HepG2 (cell line): ENCODE data around the gene GCHFR. TPM values are rescaled to one million over a fixed set of nuclear protein-coding genes. Genes with fewer than 3 reads are reported as not detected.

ENCODE experiments used
- FOXC1 ChIP-seq: sonication (generic); formaldehyde crosslinking; IDR thresholded peaks from 2 replicates; pipeline ENCODE4 v1.8.0; 2022; ENCODE audit warnings: mild to moderate bottlenecking, missing genetic modification reagents, borderline replicate concordance
- HES4 ChIP-seq: sonication (generic); formaldehyde crosslinking; IDR thresholded peaks from 2 replicates; pipeline ENCODE4 v1.9.0; 2021; ENCODE audit warnings: mild to moderate bottlenecking, missing genetic modification reagents, borderline replicate concordance
- HNRNPH1 ChIP-seq: fragments of 200-400 bp; formaldehyde crosslinking; optimal IDR thresholded peaks from 2 replicates; pipeline ENCODE3; 2017; ENCODE audit warnings: mild to moderate bottlenecking, low read depth, low read length
- HNRNPK ChIP-seq: fragments of 200-400 bp; formaldehyde crosslinking; IDR thresholded peaks from 2 replicates; pipeline ENCODE4 v1.6.1; 2018; ENCODE audit warnings: low read length, low read depth, moderate library complexity, mild to moderate bottlenecking; ENCODE audit not compliant: poor library complexity, severe bottlenecking
- KDM3A ChIP-seq: IDR thresholded peaks from 2 replicates; pipeline ENCODE4 v1.6.1; 2018; ENCODE audit warnings: low read depth, missing compliant biosample characterization
- MAF1 ChIP-seq: sonication (generic); formaldehyde crosslinking; IDR thresholded peaks from 2 replicates; pipeline ENCODE4 v1.5.0; 2020; ENCODE audit warnings: missing genetic modification reagents, borderline replicate concordance
- RAD21 ChIP-seq: fragments of 450-650 bp; formaldehyde crosslinking; IDR thresholded peaks from 2 replicates; pipeline ENCODE4 v1.5.0; 2020; ENCODE audit warnings: mild to moderate bottlenecking
- ZMYM2 ChIP-seq: sonication (generic); formaldehyde crosslinking; IDR thresholded peaks from 2 replicates; pipeline ENCODE4 v1.8.0; 2022; ENCODE audit warnings: mild to moderate bottlenecking, missing genetic modification reagents
- polyA plus RNA-seq, 8 experiments: library from polyadenylated mRNA; depleted of rRNA in 3 of 8; stranded (reverse) in 7 of 8; unstranded in 1 of 8; fragments of >200 nt; fragmentation: Illumina TruSeq in 4 of 8; extraction: Trizol in 4 of 8; gene quantifications; 2 replicates each; pipeline versions ENCODE4 v1.2.1 to v1.2.3, GENCODE V29; 2011 to 2016; ENCODE audit warnings: low read depth in 4 of 8, missing spikeins in 1 of 8, mixed read lengths in 1 of 8; ENCODE audit not compliant: insufficient read depth in 1 of 8
- total RNA-seq, 5 experiments: library from RNA; depleted of rRNA; stranded (reverse); fragments of >200 nt; fragmentation: Illumina TruSeq; extraction: Trizol; gene quantifications; 2 replicates each; pipeline ENCODE4 v1.2.3, GENCODE V29; 2016; ENCODE audit warnings: low read depth in 1 of 5
- TF ChIP-seq, protein P1 (sequence below): sonication (generic); formaldehyde crosslinking; IDR thresholded peaks from 2 replicates; pipeline ENCODE4 v1.4.0; 2020; ENCODE audit warnings: mild to moderate bottlenecking, missing genetic modification reagents
- TF ChIP-seq, protein P2 (sequence below): sonication (generic); formaldehyde crosslinking; IDR thresholded peaks from 2 replicates; pipeline ENCODE4 v1.5.0; 2020; ENCODE audit warnings: mild to moderate bottlenecking, missing genetic modification reagents, borderline replicate concordance
- TF ChIP-seq, protein P3 (sequence below): sonication (generic); formaldehyde crosslinking; IDR thresholded peaks from 2 replicates; pipeline ENCODE4 v1.4.0; 2020; ENCODE audit warnings: missing genetic modification reagents, borderline replicate concordance
- TF ChIP-seq, protein P4 (sequence below): IDR thresholded peaks from 2 replicates; pipeline ENCODE4 v1.6.1; 2016; ENCODE audit warnings: low read depth, control low read depth
- TF ChIP-seq, protein P5 (sequence below): sonication (generic); formaldehyde crosslinking; IDR thresholded peaks from 2 replicates; pipeline ENCODE4 v1.5.0; 2020; ENCODE audit warnings: mild to moderate bottlenecking, missing genetic modification reagents

The GCHFR gene
- total and polyA plus RNA-seq, 2 of the 13 experiments (the other 11 are each of a cell fraction or from before 2014, with no cell fraction given), result 51.5 to 92.4 TPM

DNA sequence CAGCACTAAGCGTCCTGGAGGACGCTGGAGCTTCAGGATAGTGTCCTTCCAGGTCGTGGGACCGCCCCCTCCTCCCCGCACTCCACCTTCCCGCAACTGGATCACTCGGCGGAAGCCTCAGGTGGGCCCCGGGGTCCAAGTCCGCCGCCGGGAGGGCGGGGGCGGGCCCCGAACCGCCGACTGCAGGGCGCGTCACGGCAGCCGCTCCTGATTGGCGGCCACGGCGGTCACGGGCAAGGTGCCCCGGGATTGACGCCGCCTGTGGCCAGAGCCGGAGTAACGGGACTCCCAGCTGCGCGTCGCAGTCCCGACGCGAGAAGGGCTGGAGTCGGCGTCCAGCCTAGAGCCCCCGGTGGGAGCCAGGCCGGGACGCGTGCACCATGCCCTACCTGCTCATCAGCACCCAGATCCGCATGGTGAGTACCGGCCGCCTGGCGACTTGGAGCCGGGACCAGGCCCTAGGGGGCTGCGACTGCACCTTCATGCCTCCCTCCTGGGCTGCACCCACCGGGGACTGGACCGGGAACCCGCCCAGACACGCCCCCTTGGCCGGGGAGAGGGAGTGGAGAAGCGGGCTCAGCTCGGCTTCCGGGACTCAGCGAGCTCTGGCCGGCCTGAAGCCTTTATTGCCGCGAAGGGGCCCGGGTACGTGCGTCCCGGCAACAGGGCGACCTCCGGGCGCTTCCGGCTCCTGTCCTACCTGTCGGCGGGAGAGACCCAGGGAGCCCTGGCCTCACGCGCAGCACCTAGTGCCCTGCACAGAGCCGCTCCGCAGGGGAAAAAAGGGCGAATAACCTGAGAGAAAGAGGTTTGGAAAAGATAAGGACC is at the start of gene GCHFR (continued):
- TF ChIP-seq FOXC1 (CRISPR knock-in tag), result peak; percentile 98
- TF ChIP-seq, protein P1, sequence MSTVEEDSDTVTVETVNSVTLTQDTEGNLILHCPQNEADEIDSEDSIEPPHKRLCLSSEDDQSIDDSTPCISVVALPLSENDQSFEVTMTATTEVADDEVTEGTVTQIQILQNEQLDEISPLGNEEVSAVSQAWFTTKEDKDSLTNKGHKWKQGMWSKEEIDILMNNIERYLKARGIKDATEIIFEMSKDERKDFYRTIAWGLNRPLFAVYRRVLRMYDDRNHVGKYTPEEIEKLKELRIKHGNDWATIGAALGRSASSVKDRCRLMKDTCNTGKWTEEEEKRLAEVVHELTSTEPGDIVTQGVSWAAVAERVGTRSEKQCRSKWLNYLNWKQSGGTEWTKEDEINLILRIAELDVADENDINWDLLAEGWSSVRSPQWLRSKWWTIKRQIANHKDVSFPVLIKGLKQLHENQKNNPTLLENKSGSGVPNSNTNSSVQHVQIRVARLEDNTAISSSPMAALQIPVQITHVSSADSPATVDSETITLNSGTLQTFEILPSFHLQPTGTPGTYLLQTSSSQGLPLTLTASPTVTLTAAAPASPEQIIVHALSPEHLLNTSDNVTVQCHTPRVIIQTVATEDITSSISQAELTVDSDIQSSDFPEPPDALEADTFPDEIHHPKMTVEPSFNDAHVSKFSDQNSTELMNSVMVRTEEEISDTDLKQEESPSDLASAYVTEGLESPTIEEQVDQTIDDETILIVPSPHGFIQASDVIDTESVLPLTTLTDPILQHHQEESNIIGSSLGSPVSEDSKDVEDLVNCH, result no peak
- TF ChIP-seq HES4 (CRISPR knock-in tag), result peak; percentile 62; the same call in 1 of the 2 replicates
- TF ChIP-seq, protein P2, sequence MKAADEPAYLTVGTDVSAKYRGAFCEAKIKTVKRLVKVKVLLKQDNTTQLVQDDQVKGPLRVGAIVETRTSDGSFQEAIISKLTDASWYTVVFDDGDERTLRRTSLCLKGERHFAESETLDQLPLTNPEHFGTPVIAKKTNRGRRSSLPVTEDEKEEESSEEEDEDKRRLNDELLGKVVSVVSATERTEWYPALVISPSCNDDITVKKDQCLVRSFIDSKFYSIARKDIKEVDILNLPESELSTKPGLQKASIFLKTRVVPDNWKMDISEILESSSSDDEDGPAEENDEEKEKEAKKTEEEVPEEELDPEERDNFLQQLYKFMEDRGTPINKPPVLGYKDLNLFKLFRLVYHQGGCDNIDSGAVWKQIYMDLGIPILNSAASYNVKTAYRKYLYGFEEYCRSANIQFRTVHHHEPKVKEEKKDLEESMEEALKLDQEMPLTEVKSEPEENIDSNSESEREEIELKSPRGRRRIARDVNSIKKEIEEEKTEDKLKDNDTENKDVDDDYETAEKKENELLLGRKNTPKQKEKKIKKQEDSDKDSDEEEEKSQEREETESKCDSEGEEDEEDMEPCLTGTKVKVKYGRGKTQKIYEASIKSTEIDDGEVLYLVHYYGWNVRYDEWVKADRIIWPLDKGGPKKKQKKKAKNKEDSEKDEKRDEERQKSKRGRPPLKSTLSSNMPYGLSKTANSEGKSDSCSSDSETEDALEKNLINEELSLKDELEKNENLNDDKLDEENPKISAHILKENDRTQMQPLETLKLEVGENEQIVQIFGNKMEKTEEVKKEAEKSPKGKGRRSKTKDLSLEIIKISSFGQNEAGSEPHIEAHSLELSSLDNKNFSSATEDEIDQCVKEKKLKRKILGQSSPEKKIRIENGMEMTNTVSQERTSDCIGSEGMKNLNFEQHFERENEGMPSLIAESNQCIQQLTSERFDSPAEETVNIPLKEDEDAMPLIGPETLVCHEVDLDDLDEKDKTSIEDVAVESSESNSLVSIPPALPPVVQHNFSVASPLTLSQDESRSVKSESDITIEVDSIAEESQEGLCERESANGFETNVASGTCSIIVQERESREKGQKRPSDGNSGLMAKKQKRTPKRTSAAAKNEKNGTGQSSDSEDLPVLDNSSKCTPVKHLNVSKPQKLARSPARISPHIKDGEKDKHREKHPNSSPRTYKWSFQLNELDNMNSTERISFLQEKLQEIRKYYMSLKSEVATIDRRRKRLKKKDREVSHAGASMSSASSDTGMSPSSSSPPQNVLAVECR, result peak; percentile 96
- peak; percentile 67 for TF ChIP-seq RAD21 (CRISPR knock-in tag)
- peak; percentile 57; the same call in 1 of the 2 replicates for TF ChIP-seq ZMYM2
- no peak for TF ChIP-seq HNRNPH1
- TF ChIP-seq, protein P3, sequence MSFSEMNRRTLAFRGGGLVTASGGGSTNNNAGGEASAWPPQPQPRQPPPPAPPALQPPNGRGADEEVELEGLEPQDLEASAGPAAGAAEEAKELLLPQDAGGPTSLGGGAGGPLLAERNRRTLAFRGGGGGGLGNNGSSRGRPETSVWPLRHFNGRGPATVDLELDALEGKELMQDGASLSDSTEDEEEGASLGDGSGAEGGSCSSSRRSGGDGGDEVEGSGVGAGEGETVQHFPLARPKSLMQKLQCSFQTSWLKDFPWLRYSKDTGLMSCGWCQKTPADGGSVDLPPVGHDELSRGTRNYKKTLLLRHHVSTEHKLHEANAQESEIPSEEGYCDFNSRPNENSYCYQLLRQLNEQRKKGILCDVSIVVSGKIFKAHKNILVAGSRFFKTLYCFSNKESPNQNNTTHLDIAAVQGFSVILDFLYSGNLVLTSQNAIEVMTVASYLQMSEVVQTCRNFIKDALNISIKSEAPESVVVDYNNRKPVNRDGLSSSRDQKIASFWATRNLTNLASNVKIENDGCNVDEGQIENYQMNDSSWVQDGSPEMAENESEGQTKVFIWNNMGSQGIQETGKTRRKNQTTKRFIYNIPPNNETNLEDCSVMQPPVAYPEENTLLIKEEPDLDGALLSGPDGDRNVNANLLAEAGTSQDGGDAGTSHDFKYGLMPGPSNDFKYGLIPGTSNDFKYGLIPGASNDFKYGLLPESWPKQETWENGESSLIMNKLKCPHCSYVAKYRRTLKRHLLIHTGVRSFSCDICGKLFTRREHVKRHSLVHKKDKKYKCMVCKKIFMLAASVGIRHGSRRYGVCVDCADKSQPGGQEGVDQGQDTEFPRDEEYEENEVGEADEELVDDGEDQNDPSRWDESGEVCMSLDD (CRISPR knock-in tag), result no peak; the same call in 1 of the 2 replicates
- TF ChIP-seq HNRNPK, result peak; percentile 45
- TF ChIP-seq KDM3A (CRISPR knock-in tag), result 0 out of 2 replicates have a peak, but pooled peaks have one; percentile 76
- TF ChIP-seq, protein P4, sequence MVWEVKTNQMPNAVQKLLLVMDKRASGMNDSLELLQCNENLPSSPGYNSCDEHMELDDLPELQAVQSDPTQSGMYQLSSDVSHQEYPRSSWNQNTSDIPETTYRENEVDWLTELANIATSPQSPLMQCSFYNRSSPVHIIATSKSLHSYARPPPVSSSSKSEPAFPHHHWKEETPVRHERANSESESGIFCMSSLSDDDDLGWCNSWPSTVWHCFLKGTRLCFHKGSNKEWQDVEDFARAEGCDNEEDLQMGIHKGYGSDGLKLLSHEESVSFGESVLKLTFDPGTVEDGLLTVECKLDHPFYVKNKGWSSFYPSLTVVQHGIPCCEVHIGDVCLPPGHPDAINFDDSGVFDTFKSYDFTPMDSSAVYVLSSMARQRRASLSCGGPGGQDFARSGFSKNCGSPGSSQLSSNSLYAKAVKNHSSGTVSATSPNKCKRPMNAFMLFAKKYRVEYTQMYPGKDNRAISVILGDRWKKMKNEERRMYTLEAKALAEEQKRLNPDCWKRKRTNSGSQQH (CRISPR knock-in tag), result no peak
- TF ChIP-seq MAF1 (CRISPR knock-in tag), result peak; percentile 86
- TF ChIP-seq, protein P5, sequence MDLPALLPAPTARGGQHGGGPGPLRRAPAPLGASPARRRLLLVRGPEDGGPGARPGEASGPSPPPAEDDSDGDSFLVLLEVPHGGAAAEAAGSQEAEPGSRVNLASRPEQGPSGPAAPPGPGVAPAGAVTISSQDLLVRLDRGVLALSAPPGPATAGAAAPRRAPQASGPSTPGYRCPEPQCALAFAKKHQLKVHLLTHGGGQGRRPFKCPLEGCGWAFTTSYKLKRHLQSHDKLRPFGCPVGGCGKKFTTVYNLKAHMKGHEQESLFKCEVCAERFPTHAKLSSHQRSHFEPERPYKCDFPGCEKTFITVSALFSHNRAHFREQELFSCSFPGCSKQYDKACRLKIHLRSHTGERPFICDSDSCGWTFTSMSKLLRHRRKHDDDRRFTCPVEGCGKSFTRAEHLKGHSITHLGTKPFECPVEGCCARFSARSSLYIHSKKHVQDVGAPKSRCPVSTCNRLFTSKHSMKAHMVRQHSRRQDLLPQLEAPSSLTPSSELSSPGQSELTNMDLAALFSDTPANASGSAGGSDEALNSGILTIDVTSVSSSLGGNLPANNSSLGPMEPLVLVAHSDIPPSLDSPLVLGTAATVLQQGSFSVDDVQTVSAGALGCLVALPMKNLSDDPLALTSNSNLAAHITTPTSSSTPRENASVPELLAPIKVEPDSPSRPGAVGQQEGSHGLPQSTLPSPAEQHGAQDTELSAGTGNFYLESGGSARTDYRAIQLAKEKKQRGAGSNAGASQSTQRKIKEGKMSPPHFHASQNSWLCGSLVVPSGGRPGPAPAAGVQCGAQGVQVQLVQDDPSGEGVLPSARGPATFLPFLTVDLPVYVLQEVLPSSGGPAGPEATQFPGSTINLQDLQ (CRISPR knock-in tag), result peak; percentile 55; the same call in 1 of the 2 replicates
